Upper lobe of right lung (tissue), 1 donor: ENCODE measurements around the gene NETO2. TPM values are rescaled to one million over a fixed set of nuclear protein-coding genes. Genes with fewer than 3 reads are reported as not detected.

Experiments
- ATAC-seq: fragments of 200-7000 bp; cut with Tn5 transposase; one replicate; pipeline ENCODE4 v1.9.1; 2020; ENCODE audit warnings: mild to moderate bottlenecking, moderate library complexity
- DNase-seq: peaks from one replicate; pipeline ENCODE4 v3.0.0-alpha.2; 2020
- H3K27ac ChIP-seq: fragments of 200-600 bp; one replicate; pipeline ENCODE4 v1.8.0; 2022
- H3K27me3 ChIP-seq: fragments of 200-600 bp; one replicate; pipeline ENCODE4 v1.8.0; 2022; ENCODE audit warnings: mild to moderate bottlenecking
- H3K36me3 ChIP-seq: fragments of 200-600 bp; one replicate; pipeline ENCODE4 v1.8.0; 2022
- H3K4me1 ChIP-seq: fragments of 200-600 bp; one replicate; pipeline ENCODE4 v1.8.0; 2022
- H3K4me3 ChIP-seq: fragments of 200-600 bp; one replicate; pipeline ENCODE4 v1.8.0; 2022; ENCODE audit warnings: mild to moderate bottlenecking
- H3K9me3 ChIP-seq: fragments of 200-600 bp; one replicate; pipeline ENCODE4 v1.8.0; 2022
- intact Hi-C: fragments of 100-400 bp; cut with DNase I; formaldehyde crosslinking; loops from one replicate; pipeline ENCODE4 v1.11.0; 2022
- total RNA-seq: library from RNA; stranded (reverse); fragmentation: NEBNext Ultra II Directional; extraction: Animal tissue kit (Norgen Biotek cat#: 25700); gene quantifications from one replicate; pipeline ENCODE4 v1.2.1, GENCODE V29; 2021
- TF ChIP-seq, protein P1 (sequence below): fragments of 200-600 bp; IDR thresholded peaks from one replicate; pipeline ENCODE4 v1.8.0; 2022; ENCODE audit warnings: antibody characterized with exemption
- donor health status: DM: no; HTN: yes; CAD: no; lungs with severe emphysema.

NETO2 gene
- total RNA-seq, 1 donor from 2014 or later = 11.2 TPM

- Histone ChIP-seq H3K9me3 (no peaks in the 10 kb centered on the region), H3K4me1 (no peaks in the 10 kb centered on the region), H3K27ac (no peak overlapping the region), H3K27me3 (no peaks in the 10 kb centered on the region), H3K4me3 (no peak overlapping the region), H3K36me3 (no peaks in the 10 kb centered on the region)
- TF ChIP-seq, protein P1, sequence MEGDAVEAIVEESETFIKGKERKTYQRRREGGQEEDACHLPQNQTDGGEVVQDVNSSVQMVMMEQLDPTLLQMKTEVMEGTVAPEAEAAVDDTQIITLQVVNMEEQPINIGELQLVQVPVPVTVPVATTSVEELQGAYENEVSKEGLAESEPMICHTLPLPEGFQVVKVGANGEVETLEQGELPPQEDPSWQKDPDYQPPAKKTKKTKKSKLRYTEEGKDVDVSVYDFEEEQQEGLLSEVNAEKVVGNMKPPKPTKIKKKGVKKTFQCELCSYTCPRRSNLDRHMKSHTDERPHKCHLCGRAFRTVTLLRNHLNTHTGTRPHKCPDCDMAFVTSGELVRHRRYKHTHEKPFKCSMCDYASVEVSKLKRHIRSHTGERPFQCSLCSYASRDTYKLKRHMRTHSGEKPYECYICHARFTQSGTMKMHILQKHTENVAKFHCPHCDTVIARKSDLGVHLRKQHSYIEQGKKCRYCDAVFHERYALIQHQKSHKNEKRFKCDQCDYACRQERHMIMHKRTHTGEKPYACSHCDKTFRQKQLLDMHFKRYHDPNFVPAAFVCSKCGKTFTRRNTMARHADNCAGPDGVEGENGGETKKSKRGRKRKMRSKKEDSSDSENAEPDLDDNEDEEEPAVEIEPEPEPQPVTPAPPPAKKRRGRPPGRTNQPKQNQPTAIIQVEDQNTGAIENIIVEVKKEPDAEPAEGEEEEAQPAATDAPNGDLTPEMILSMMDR = no peak
- DNase-seq (no peak), ATAC-seq (no peak)
- intact Hi-C loops = no loop called here
These were observed 47.4 kb downstream of the NETO2 start for GRCh38 chr16:47096297-47096696.

DNA sequence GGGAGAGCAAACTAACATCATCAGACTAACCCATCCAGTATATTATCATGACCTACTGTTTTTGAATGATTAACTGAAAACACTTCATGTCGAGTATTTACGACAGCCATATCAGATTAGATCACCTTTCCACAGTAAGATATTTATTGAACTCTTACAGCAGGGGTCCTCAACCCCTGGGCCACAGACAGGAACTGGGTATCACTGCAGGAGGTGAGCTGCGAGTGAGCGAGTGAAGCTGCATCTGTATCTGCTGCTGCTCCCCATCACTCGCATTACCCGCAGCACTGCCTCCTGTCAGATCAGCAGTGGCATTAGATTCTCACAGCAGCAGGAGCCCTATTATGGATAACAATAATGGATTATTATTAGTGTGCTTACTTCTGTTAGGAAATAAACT lies 59.5 kb downstream of the NETO2 start:
- TF ChIP-seq, protein P1 = no peak
- Histone ChIP-seq H3K27ac (no peak overlapping the region), H3K9me3 (no peaks in the 10 kb centered on the region), H3K4me3 (no peak overlapping the region), H3K36me3 (no peaks in the 10 kb centered on the region), H3K4me1 (no peaks in the 10 kb centered on the region), H3K27me3 (no peaks in the 10 kb centered on the region)
- ATAC-seq (no peak), DNase-seq (no peak)
- intact Hi-C loops = no loop called here

- ATAC-seq (no peak), DNase-seq (no peak)
- Histone ChIP-seq H3K9me3 (no peaks in the 10 kb centered on the region), H3K27ac (no peak overlapping the region), H3K36me3 (no peaks in the 10 kb centered on the region), H3K4me3 (no peak overlapping the region), H3K4me1 (no peaks in the 10 kb centered on the region), H3K27me3 (no peaks in the 10 kb centered on the region)
- intact Hi-C loops = no loop called here
- TF ChIP-seq, protein P1 = no peak
These were observed 61.5 kb downstream of the NETO2 start for GRCh38 chr16:47082099-47082865.

GRCh38 chr16:47081115-47081514 lies 62.6 kb downstream of the NETO2 start:
- H3K4me3 ChIP-seq = no peak overlapping the region
- no peaks in the 10 kb centered on the region for H3K9me3 ChIP-seq
- no peaks in the 10 kb centered on the region for H3K36me3 ChIP-seq
- DNase-seq (no peak), ATAC-seq (no peak)
- H3K27me3 ChIP-seq = no peaks in the 10 kb centered on the region
- H3K27ac ChIP-seq = no peak overlapping the region
- intact Hi-C loops = no loop called here
- no peaks in the 10 kb centered on the region for H3K4me1 ChIP-seq
- TF ChIP-seq, protein P1 = no peak

- TF ChIP-seq, protein P1 = no peak
- Histone ChIP-seq H3K4me1 (no peaks in the 10 kb centered on the region), H3K9me3 (no peaks in the 10 kb centered on the region), H3K27ac (no peak overlapping the region), H3K36me3 (no peaks in the 10 kb centered on the region), H3K27me3 (no peaks in the 10 kb centered on the region), H3K4me3 (no peak overlapping the region)
- no peak for DNase-seq
- intact Hi-C loops = no loop called here
- ATAC-seq = no peak
These were observed 63.9 kb downstream of the NETO2 start for GRCh38 chr16:47079860-47080259.
